Activated T-cell treated with anti-CD3 and anti-CD28 coated beads, Interleukin-2, amount 50 U/mL, for 48 hours (primary cell): ENCODE measurements around the gene ATG14.
"Not testable (repeated sequence)": the region's sequence is repeated elsewhere in the genome, so short reads cannot be mapped to it uniquely, and the experiment has no call there.

Source experiments
- DNase-seq, 2 experiments: peaks; one replicate each; pipeline ENCODE4 v3.0.0-alpha.2; 2020

ATG14 gene

GRCh38 chr14:55386037-55386808, 25.4 kb downstream of the ATG14 start:
- peak in 1 of 2 experiments; percentile 34 for DNase-seq

GRCh38 chr14:55384536-55384935, 27.1 kb downstream of the ATG14 start:
- DNase-seq, result no peak

GRCh38 chr14:55383541-55384140, 28.0 kb downstream of the ATG14 start:
- DNase-seq, result no peak

- not testable (repeated sequence) for DNase-seq
Measured at GRCh38 chr14:55383056-55383466, 28.6 kb downstream of the ATG14 start.

GRCh38 chr14:55382483-55382882, 29.1 kb downstream of the ATG14 start:
- no peak for DNase-seq

- DNase-seq, result no peak
Measured at GRCh38 chr14:55381561-55381960, 30.1 kb downstream of the ATG14 start.

- no peak for DNase-seq
Measured at GRCh38 chr14:55381040-55381439, 30.6 kb downstream of the ATG14 start.

- no peak for DNase-seq
Measured at GRCh38 chr14:55377236-55377635, 34.4 kb downstream of the ATG14 start.

- no peak for DNase-seq
Measured at GRCh38 chr14:55374771-55375170, 36.9 kb downstream of the ATG14 start.

- no peak for DNase-seq
Measured at GRCh38 chr14:55373784-55374705, 37.6 kb downstream of the ATG14 start.

GRCh38 chr14:55372825-55373224, 38.8 kb downstream of the ATG14 start:
- DNase-seq, result no peak

GRCh38 chr14:55372423-55372822, 39.2 kb downstream of the ATG14 start:
- DNase-seq, result no peak

GRCh38 chr14:55370883-55371455, 40.7 kb downstream of the ATG14 start:
- no peak for DNase-seq

GRCh38 chr14:55366271-55366670, 45.4 kb downstream of the ATG14 start:
- DNase-seq, result no peak

GRCh38 chr14:55361190-55361589, 50.4 kb downstream of the ATG14 start:
- no peak for DNase-seq

GRCh38 chr14:55359307-55359706, 52.3 kb downstream of the ATG14 start:
- DNase-seq, result no peak

GRCh38 chr14:55356913-55357312, 54.7 kb downstream of the ATG14 start:
- DNase-seq, result no peak

- no peak for DNase-seq
Measured at GRCh38 chr14:55355922-55356321, 55.7 kb downstream of the ATG14 start.

- peak; percentile 66 to 67 for DNase-seq
Measured at GRCh38 chr14:55354500-55354899, 57.1 kb downstream of the ATG14 start.

GRCh38 chr14:55353686-55354467, 57.8 kb downstream of the ATG14 start:
- DNase-seq, result peak in 1 of 2 experiments; percentile 29

- DNase-seq, result no peak
Measured at GRCh38 chr14:55352201-55352600, 59.4 kb downstream of the ATG14 start.

- no peak for DNase-seq
Measured at GRCh38 chr14:55351111-55351510, 60.5 kb downstream of the ATG14 start.
